Neural cell (in vitro differentiated cells): ENCODE results near the gene MIGA1. TPM values are rescaled to one million over a fixed set of nuclear protein-coding genes. Genes with fewer than 3 reads are reported as not detected.
A peak's percentile ranks its signal among the peaks of the same experiment; 100 is the strongest.

Experiments used
- H2AFZ ChIP-seq: fragments of 200-600, 300-800 bp; sonication (generic), shearing (Covaris generic); 2 replicates; pipeline ENCODE4 v1.6.0; 2014; ENCODE audit warnings: low read depth, mild to moderate bottlenecking, antibody characterized with exemption, low read length, moderate library complexity
- H3F3A ChIP-seq: fragments of 200-600 bp; shearing (Covaris generic); 2 replicates; pipeline ENCODE4 v1.6.1; 2016; ENCODE audit warnings: mild to moderate bottlenecking, moderate library complexity, mixed read lengths, antibody characterized with exemption, low read length; ENCODE audit not compliant: insufficient read depth, poor library complexity, severe bottlenecking
- H3K27ac ChIP-seq: fragments of 200-600, 300-800 bp; sonication (generic), shearing (Covaris generic); 2 replicates; pipeline ENCODE4 v1.5.1; 2014; ENCODE audit warnings: mild to moderate bottlenecking, low read length, moderate library complexity
- H3K27me3 ChIP-seq: fragments of 300-800, 200-600 bp; sonication (generic), shearing (Covaris generic); 2 replicates; pipeline ENCODE4 v1.6.0; 2014; ENCODE audit warnings: mild to moderate bottlenecking, low read depth, low read length, moderate library complexity; ENCODE audit not compliant: insufficient read depth
- H3K36me3 ChIP-seq: fragments of 300-800, 200-600 bp; sonication (generic), shearing (Covaris generic); 2 replicates; pipeline ENCODE4 v1.5.1; 2014; ENCODE audit warnings: mild to moderate bottlenecking, antibody characterized with exemption, low read length, moderate library complexity; ENCODE audit not compliant: insufficient read depth
- H3K4me2 ChIP-seq: fragments of 300-800, 200-600 bp; sonication (generic), shearing (Covaris generic); 2 replicates; pipeline ENCODE4 v1.6.0; 2014; ENCODE audit warnings: mild to moderate bottlenecking, low read length
- H3K4me3 ChIP-seq: fragments of 300-800, 200-600 bp; sonication (generic), shearing (Covaris generic); 2 replicates; pipeline ENCODE4 v1.5.1; 2014; ENCODE audit warnings: mild to moderate bottlenecking, low read length, moderate library complexity
- H3K79me2 ChIP-seq: fragments of 200-600 bp; shearing (Covaris generic); replicated peaks from 2 replicates; pipeline ENCODE4 v1.6.0; 2014; ENCODE audit warnings: mild to moderate bottlenecking, low read length, moderate library complexity; ENCODE audit not compliant: insufficient read depth
- H3K9ac ChIP-seq: fragments of 300-800, 200-600 bp; sonication (generic), shearing (Covaris generic); 2 replicates; pipeline ENCODE4 v1.6.1; 2016; ENCODE audit warnings: mild to moderate bottlenecking, low read length, mixed read lengths
- H3K9me2 ChIP-seq: fragments of 200-600 bp; shearing (Covaris generic); 2 replicates; pipeline ENCODE4 v1.6.1; 2016; ENCODE audit warnings: mild to moderate bottlenecking, low read length, mixed read lengths; ENCODE audit not compliant: insufficient read depth
- H3K9me3 ChIP-seq: fragments of 200-600, 300-800 bp; sonication (generic), shearing (Covaris generic); 2 replicates; pipeline ENCODE4 v1.6.1; 2016; ENCODE audit warnings: mild to moderate bottlenecking, mixed run types, low read length, moderate library complexity, mixed read lengths
- H4K20me1 ChIP-seq: fragments of 200-600 bp; shearing (Covaris generic); 2 replicates; pipeline ENCODE4 v1.6.1; 2016; ENCODE audit warnings: mild to moderate bottlenecking, mixed run types; ENCODE audit not compliant: insufficient read depth
- EP300 ChIP-seq: fragments of 450-650 bp; conservative IDR thresholded peaks from 2 replicates; pipeline ENCODE4 v1.6.1; 2014; ENCODE audit warnings: antibody characterized with exemption, mild to moderate bottlenecking, moderate library complexity; ENCODE audit not compliant: poor library complexity, severe bottlenecking
- EZH2 ChIP-seq: fragments of 200-600, 300-800 bp; shearing (Covaris generic), sonication (generic); IDR thresholded peaks from 2 replicates; pipeline ENCODE4 v1.6.1; 2014; ENCODE audit warnings: antibody characterized with exemption, low read length, borderline replicate concordance, mild to moderate bottlenecking; ENCODE audit not compliant: insufficient read depth, poor library complexity, severe bottlenecking
- MXI1 ChIP-seq: fragments of 450-650 bp; conservative IDR thresholded peaks from 2 replicates; pipeline ENCODE4 v1.6.1; 2014; ENCODE audit warnings: antibody characterized with exemption, mild to moderate bottlenecking; ENCODE audit not compliant: poor library complexity, severe bottlenecking
- POLR2AphosphoS5 ChIP-seq: IDR thresholded peaks from 2 replicates; pipeline ENCODE4 v1.6.1; 2012
- RAD21 ChIP-seq: fragments of 450-650 bp; conservative IDR thresholded peaks from 2 replicates; pipeline ENCODE4 v1.6.1; 2014; ENCODE audit warnings: antibody characterized with exemption, mild to moderate bottlenecking, moderate library complexity
- REST ChIP-seq: IDR thresholded peaks from 2 replicates; pipeline ENCODE4 v1.6.1; 2012; ENCODE audit warnings: borderline replicate concordance
- SMC3 ChIP-seq: fragments of 450-650 bp; conservative IDR thresholded peaks from 2 replicates; pipeline ENCODE4 v1.6.1; 2014; ENCODE audit warnings: antibody characterized with exemption, mild to moderate bottlenecking, moderate library complexity; ENCODE audit not compliant: poor library complexity
- TAF1 ChIP-seq: IDR thresholded peaks from 2 replicates; pipeline ENCODE4 v1.6.1; 2012; ENCODE audit warnings: low read depth
- polyA plus RNA-seq: library from polyadenylated mRNA; depleted of rRNA; stranded (reverse); fragments of >200 nt; gene quantifications from 2 replicates; pipeline ENCODE4 v1.2.3, GENCODE V29; 2014
- TF ChIP-seq, protein P1 (sequence below): fragments of 450-650 bp; IDR thresholded peaks from 2 replicates; pipeline ENCODE4 v1.5.1; 2014; ENCODE audit warnings: antibody characterized with exemption, mild to moderate bottlenecking, moderate library complexity; ENCODE audit not compliant: poor library complexity, severe bottlenecking

The MIGA1 gene
- polyA plus RNA-seq, 1 donor from 2014 or later, result 10.8 TPM

DNA sequence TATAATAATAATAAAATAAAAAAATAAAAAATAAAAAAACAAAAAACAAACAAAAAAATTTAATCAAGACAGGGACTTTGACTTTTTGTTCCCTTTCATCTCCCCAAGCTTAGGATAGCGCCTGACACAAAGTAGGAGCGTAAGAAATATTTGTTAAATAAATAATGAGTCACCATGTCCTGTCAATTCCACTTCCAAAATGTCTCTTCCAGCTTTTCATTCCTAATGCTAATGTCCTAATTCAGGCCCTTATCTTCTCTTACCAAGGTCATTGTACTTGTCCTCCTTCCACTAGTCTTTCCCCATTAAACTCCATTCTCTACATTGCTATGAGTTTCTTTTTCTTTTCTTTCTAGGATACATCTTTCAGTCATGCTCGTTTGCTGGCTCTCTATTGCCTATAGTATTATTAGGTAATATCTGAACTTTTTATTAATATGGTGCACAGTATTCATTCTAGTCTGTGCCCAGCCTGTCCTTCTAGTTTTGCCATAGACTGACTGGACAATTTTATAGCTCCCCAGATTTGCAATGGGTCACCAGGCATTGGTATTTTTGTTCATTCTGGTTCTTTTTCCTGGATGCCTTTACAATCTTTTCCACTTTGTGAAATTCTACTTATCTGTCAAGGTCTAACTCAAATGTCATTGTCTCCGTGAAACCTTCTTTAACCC is 120.3 kb downstream of the MIGA1 start:
- H3K4me2 ChIP-seq, result no peak overlapping the region
- no peaks in the 10 kb centered on the region for H4K20me1 ChIP-seq
- no peaks in the 10 kb centered on the region for H3K36me3 ChIP-seq
- no peak overlapping the region for H2AFZ ChIP-seq
- H3K9me2 ChIP-seq, result no peaks in the 10 kb centered on the region
- no peaks in the 10 kb centered on the region for H3K27me3 ChIP-seq
- H3F3A ChIP-seq, result no peaks in the 10 kb centered on the region
- no peak overlapping the region for H3K4me3 ChIP-seq
- no peaks in the 10 kb centered on the region for H3K79me2 ChIP-seq
- no peak for TF ChIP-seq RAD21
- no peak for TF ChIP-seq MXI1
- no peak for TF ChIP-seq EP300
- TF ChIP-seq REST, result no peak
- TF ChIP-seq, protein P1, sequence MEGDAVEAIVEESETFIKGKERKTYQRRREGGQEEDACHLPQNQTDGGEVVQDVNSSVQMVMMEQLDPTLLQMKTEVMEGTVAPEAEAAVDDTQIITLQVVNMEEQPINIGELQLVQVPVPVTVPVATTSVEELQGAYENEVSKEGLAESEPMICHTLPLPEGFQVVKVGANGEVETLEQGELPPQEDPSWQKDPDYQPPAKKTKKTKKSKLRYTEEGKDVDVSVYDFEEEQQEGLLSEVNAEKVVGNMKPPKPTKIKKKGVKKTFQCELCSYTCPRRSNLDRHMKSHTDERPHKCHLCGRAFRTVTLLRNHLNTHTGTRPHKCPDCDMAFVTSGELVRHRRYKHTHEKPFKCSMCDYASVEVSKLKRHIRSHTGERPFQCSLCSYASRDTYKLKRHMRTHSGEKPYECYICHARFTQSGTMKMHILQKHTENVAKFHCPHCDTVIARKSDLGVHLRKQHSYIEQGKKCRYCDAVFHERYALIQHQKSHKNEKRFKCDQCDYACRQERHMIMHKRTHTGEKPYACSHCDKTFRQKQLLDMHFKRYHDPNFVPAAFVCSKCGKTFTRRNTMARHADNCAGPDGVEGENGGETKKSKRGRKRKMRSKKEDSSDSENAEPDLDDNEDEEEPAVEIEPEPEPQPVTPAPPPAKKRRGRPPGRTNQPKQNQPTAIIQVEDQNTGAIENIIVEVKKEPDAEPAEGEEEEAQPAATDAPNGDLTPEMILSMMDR, result no peak
- TF ChIP-seq TAF1, result no peak
- no peak for TF ChIP-seq EZH2
- TF ChIP-seq POLR2AphosphoS5, result no peak
- no peak for TF ChIP-seq SMC3
- no peak overlapping the region for H3K9ac ChIP-seq
- no peak overlapping the region for H3K27ac ChIP-seq
- H3K9me3 ChIP-seq, result no peaks in the 10 kb centered on the region

- Histone ChIP-seq H3K4me3 (no peak overlapping the region), H3K9me3 (no peaks in the 10 kb centered on the region), H2AFZ (no peak overlapping the region), H3K79me2 (no peaks in the 10 kb centered on the region), H3F3A (no peaks in the 10 kb centered on the region), H4K20me1 (no peaks in the 10 kb centered on the region), H3K36me3 (no peaks in the 10 kb centered on the region), H3K27ac (no peak overlapping the region), H3K4me2 (no peak overlapping the region), H3K27me3 (no peaks in the 10 kb centered on the region), H3K9me2 (no peaks in the 10 kb centered on the region), H3K9ac (no peak overlapping the region)
- peak; percentile 22 for TF ChIP-seq SMC3
- TF ChIP-seq, protein P1, result peak; percentile 57
- TF ChIP-seq RAD21, result peak; percentile 54
- TF ChIP-seq TAF1, result no peak
- no peak for TF ChIP-seq REST
- no peak for TF ChIP-seq POLR2AphosphoS5
- TF ChIP-seq MXI1, result no peak
- TF ChIP-seq EZH2, result no peak
- no peak for TF ChIP-seq EP300
Measured at GRCh38 chr1:77900687-77901293, 121.3 kb downstream of the MIGA1 start.
